ENCODE results near the gene CSN3. TPM values are rescaled to one million over a fixed set of nuclear protein-coding genes. Genes with fewer than 3 reads are reported as not detected.

CSN3 gene
- total and polyA plus RNA-seq, 2 experiments from 2014 or later: not detected

DNA sequence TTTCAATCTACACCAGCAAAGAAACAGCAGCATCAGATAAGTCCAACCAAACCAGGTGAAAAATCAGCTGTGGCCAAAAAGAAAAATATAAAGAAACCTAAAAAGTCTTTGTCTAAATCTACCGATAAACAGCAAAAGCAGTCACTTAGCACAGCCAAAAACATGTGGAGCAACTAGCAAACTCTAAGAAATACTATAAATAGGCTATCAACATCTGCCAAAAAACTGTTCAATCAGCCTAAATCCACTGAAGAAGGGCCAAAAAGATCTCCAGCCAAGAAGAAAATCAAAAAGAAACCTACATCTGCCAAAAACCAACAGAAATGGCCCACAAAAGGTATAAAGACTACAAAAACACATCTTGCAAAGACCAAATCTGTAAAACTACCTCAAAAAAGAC, 55.7 kb downstream of the CSN3 start:
- Histone ChIP-seq H3K4me2 (ENCODE audit: unreplicated experiment) (no peak overlapping the region), H2AFZ (no peak overlapping the region), H3K9ac (no peak overlapping the region), H3K79me2 (ENCODE audit: insufficient read depth) (no peaks in the 10 kb centered on the region), H3K9me2 (ENCODE audit: insufficient read depth) (no peaks in the 10 kb centered on the region), H4K20me1 (ENCODE audit: insufficient read depth) (no peaks in the 10 kb centered on the region), H3K9me3 (ENCODE audit: low read depth) (no peaks in the 10 kb centered on the region), H3K4me3 (no peak overlapping the region), H3K36me3 (ENCODE audit: low read depth) (no peaks in the 10 kb centered on the region), H3K27me3 (replicated peaks; ENCODE audit: insufficient read depth) (no peaks in the 10 kb centered on the region), H3F3A (ENCODE audit: insufficient read depth) (no peaks in the 10 kb centered on the region), H3K4me1 (ENCODE audit: insufficient read depth) (no peaks in the 10 kb centered on the region), H3K27ac (no peak overlapping the region)
- in situ Hi-C loops (cut with MboI): no loop called here
- TF ChIP-seq EZH2phosphoT487 (IDR thresholded peaks at IDR 0.05; ENCODE audit: insufficient read depth, low read depth) (no peak), EZH2 (IDR thresholded peaks at IDR 0.05; ENCODE audit: insufficient read depth, poor library complexity, severe bottlenecking) (no peak)
- no peak for DNase-seq
- 3 to 5% methylated on average over 1 of the region's 1 CpG for WGBS, 2 experiments (ENCODE audit: low coverage in 1 of 2, low lambda C conversion rate in 2 of 2, missing lambda C conversion rate in 2 of 2)

DNA sequence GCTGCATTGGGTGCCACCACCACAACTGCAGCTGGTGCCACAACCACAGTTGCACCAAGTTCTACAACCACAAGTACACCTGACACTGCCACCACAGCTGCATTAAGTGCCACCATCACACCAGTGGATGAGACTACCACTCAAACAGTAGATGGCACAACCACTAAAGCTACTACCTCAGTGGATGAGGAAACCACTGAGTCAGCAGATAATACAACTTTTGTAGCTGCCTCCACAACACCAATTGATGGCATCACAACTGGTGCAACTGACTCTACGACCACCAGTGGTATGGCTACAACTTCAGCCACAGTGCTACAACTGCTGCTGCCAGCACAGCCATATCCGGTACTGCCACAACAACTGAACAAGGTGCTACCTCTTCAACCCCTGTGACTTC, 57.2 kb downstream of the CSN3 start:
- Histone ChIP-seq H3K79me2 (ENCODE audit: insufficient read depth) (no peaks in the 10 kb centered on the region), H2AFZ (no peak overlapping the region), H4K20me1 (ENCODE audit: insufficient read depth) (no peaks in the 10 kb centered on the region), H3K36me3 (ENCODE audit: low read depth) (no peaks in the 10 kb centered on the region), H3K9me3 (ENCODE audit: low read depth) (no peaks in the 10 kb centered on the region), H3K27ac (no peak overlapping the region), H3K9me2 (ENCODE audit: insufficient read depth) (no peaks in the 10 kb centered on the region), H3K4me3 (no peak overlapping the region), H3K4me1 (ENCODE audit: insufficient read depth) (no peaks in the 10 kb centered on the region), H3K4me2 (ENCODE audit: unreplicated experiment) (no peak overlapping the region), H3K27me3 (replicated peaks; ENCODE audit: insufficient read depth) (no peaks in the 10 kb centered on the region), H3F3A (ENCODE audit: insufficient read depth) (no peaks in the 10 kb centered on the region), H3K9ac (no peak overlapping the region)
- no peak for TF ChIP-seq EZH2phosphoT487 (IDR thresholded peaks at IDR 0.05; ENCODE audit: insufficient read depth, low read depth)
- TF ChIP-seq EZH2 (IDR thresholded peaks at IDR 0.05; ENCODE audit: insufficient read depth, poor library complexity, severe bottlenecking): no peak
- 8 to 36% methylated on average over 1 to 2 of the region's 2 CpGs for WGBS, 2 experiments (ENCODE audit: low coverage in 1 of 2, low lambda C conversion rate in 2 of 2, missing lambda C conversion rate in 2 of 2)
- DNase-seq: no peak
- in situ Hi-C loops (cut with MboI): no loop called here

DNA sequence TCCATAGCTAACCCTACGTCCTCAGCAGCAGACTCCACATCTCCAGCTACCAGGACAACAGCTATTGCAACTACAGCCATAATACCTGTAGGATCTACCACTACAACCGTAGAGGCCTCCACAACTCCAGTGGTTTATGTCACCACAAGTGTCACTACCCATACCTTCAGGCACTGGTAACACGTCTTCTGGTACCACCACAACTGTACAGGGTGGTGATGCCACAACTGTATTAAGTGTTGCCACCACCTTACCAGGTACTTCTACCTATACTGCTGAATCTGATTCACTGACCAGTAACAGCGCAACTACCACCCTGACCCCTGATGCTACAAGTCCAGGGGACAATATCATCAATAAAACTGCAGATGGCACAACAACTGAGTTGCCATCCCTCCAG, 57.8 kb downstream of the CSN3 start:
- H3K9ac ChIP-seq: no peak overlapping the region
- in situ Hi-C loops (cut with MboI): no loop called here

More for the DNA sequence above, 57.8 kb downstream of the CSN3 start:
- Histone ChIP-seq H3K4me1 (ENCODE audit: insufficient read depth) (no peaks in the 10 kb centered on the region), H2AFZ (no peak overlapping the region), H3K4me3 (no peak overlapping the region), H3F3A (ENCODE audit: insufficient read depth) (no peaks in the 10 kb centered on the region), H3K36me3 (ENCODE audit: low read depth) (no peaks in the 10 kb centered on the region), H3K27ac (no peak overlapping the region), H3K79me2 (ENCODE audit: insufficient read depth) (no peaks in the 10 kb centered on the region), H3K4me2 (ENCODE audit: unreplicated experiment) (no peak overlapping the region), H3K27me3 (replicated peaks; ENCODE audit: insufficient read depth) (no peaks in the 10 kb centered on the region), H4K20me1 (ENCODE audit: insufficient read depth) (no peaks in the 10 kb centered on the region), H3K9me3 (ENCODE audit: low read depth) (no peaks in the 10 kb centered on the region), H3K9me2 (ENCODE audit: insufficient read depth) (no peaks in the 10 kb centered on the region)
- 25 to 34% methylated on average over 4 of the region's 4 CpGs for WGBS, 2 experiments (ENCODE audit: low coverage in 1 of 2, low lambda C conversion rate in 2 of 2, missing lambda C conversion rate in 2 of 2)
- no peak for DNase-seq
- TF ChIP-seq EZH2 (IDR thresholded peaks at IDR 0.05; ENCODE audit: insufficient read depth, poor library complexity, severe bottlenecking) (no peak), EZH2phosphoT487 (IDR thresholded peaks at IDR 0.05; ENCODE audit: insufficient read depth, low read depth) (no peak)

Other genes starting within 250 kb of the CSN3 start
- gene STATH, start 246.6 kb upstream of the CSN3 start, total RNA-seq (2014; rRNA removed; shearing (Covaris generic)): not detected in 2 replicates
- not detected in 2 replicates for gene STATH, start 246.6 kb upstream of the CSN3 start, polyA plus RNA-seq (2016; fragmentation: Nextera tagmentation; extraction: Ambion mirVana)
- not detected in 2 replicates for gene HTN3, start 214.1 kb upstream of the CSN3 start, total RNA-seq (2014; rRNA removed; shearing (Covaris generic))
- gene HTN3, start 214.1 kb upstream of the CSN3 start, polyA plus RNA-seq (2016; fragmentation: Nextera tagmentation; extraction: Ambion mirVana): not detected in 2 replicates
- not detected in 2 replicates for gene HTN1, start 192.2 kb upstream of the CSN3 start, total RNA-seq (2014; rRNA removed; shearing (Covaris generic))
- gene HTN1, start 192.2 kb upstream of the CSN3 start, polyA plus RNA-seq (2016; fragmentation: Nextera tagmentation; extraction: Ambion mirVana): not detected in 2 replicates
- not detected in 2 replicates for gene PRR27, start 88.4 kb upstream of the CSN3 start, total RNA-seq (2014; rRNA removed; shearing (Covaris generic))
- gene PRR27, start 88.4 kb upstream of the CSN3 start, polyA plus RNA-seq (2016; fragmentation: Nextera tagmentation; extraction: Ambion mirVana): not detected in 2 replicates
- gene ODAM, start 46.9 kb upstream of the CSN3 start, total RNA-seq (2014; rRNA removed; shearing (Covaris generic)): not detected in 2 replicates
- not detected in 2 replicates for gene ODAM, start 46.9 kb upstream of the CSN3 start, polyA plus RNA-seq (2016; fragmentation: Nextera tagmentation; extraction: Ambion mirVana)
- gene FDCSP, start 16.5 kb upstream of the CSN3 start, total RNA-seq (2014; rRNA removed; shearing (Covaris generic)): not detected in 2 replicates
- gene FDCSP, start 16.5 kb upstream of the CSN3 start, polyA plus RNA-seq (2016; fragmentation: Nextera tagmentation; extraction: Ambion mirVana): not detected in 2 replicates
- gene CABS1, start 92.4 kb downstream of the CSN3 start, total RNA-seq (2014; rRNA removed; shearing (Covaris generic)): not detected in 2 replicates
- gene CABS1, start 92.4 kb downstream of the CSN3 start, polyA plus RNA-seq (2016; fragmentation: Nextera tagmentation; extraction: Ambion mirVana): not detected in 2 replicates
- gene SMR3A, start 118.2 kb downstream of the CSN3 start, total RNA-seq (2014; rRNA removed; shearing (Covaris generic)): not detected in 2 replicates
- gene SMR3A, start 118.2 kb downstream of the CSN3 start, polyA plus RNA-seq (2016; fragmentation: Nextera tagmentation; extraction: Ambion mirVana): not detected in 2 replicates
- not detected in 2 replicates for gene SMR3B, start 140.5 kb downstream of the CSN3 start, total RNA-seq (2014; rRNA removed; shearing (Covaris generic))
- gene SMR3B, start 140.5 kb downstream of the CSN3 start, polyA plus RNA-seq (2016; fragmentation: Nextera tagmentation; extraction: Ambion mirVana): not detected in 2 replicates
- not detected in 2 replicates for gene OPRPN, start 155.3 kb downstream of the CSN3 start, total RNA-seq (2014; rRNA removed; shearing (Covaris generic))
- not detected in 2 replicates for gene OPRPN, start 155.3 kb downstream of the CSN3 start, polyA plus RNA-seq (2016; fragmentation: Nextera tagmentation; extraction: Ambion mirVana)
- gene MUC7, start 229.6 kb downstream of the CSN3 start, total RNA-seq (2014; rRNA removed; shearing (Covaris generic)): not detected in 2 replicates
- gene MUC7, start 229.6 kb downstream of the CSN3 start, polyA plus RNA-seq (2016; fragmentation: Nextera tagmentation; extraction: Ambion mirVana): not detected in 2 replicates